Immature natural killer cell (primary cell): ENCODE data around the gene HCN3. TPM values are rescaled to one million over a fixed set of nuclear protein-coding genes. Genes with fewer than 3 reads are reported as not detected.
"Not testable (repeated sequence)": the region's sequence is repeated elsewhere in the genome, so short reads cannot be mapped to it uniquely, and the experiment has no call there.

ENCODE experiments used
- DNase-seq, 3 donors: peaks; one replicate each; pipeline ENCODE4 v3.0.0; 2022; ENCODE audit warnings: mixed read lengths in 1 of 3
- H3K27ac Mint-ChIP-seq, 6 donors: one replicate each; pipeline ENCODE4 v1.8.0; 2020; ENCODE audit warnings: mixed read lengths in 6 of 6, mild to moderate bottlenecking in 5 of 6, inconsistent platforms in 4 of 6, moderate library complexity in 3 of 6
- H3K27me3 Mint-ChIP-seq, 3 donors: one replicate each; pipeline ENCODE4 v1.8.0; 2020 to 2021; ENCODE audit warnings: low read depth in 3 of 3, mild to moderate bottlenecking in 3 of 3, mixed read lengths in 3 of 3, moderate library complexity in 3 of 3, inconsistent platforms in 1 of 3
- H3K36me3 Mint-ChIP-seq, 3 donors: one replicate each; pipeline ENCODE4 v1.8.0; 2020; ENCODE audit warnings: mixed read lengths in 3 of 3, inconsistent platforms in 2 of 3, mild to moderate bottlenecking in 2 of 3
- H3K4me1 Mint-ChIP-seq, 2 donors: one replicate each; pipeline ENCODE4 v1.8.0; 2020; ENCODE audit warnings: inconsistent platforms in 2 of 2, mild to moderate bottlenecking in 2 of 2, mixed read lengths in 2 of 2, moderate library complexity in 1 of 2
- H3K4me3 Mint-ChIP-seq, 5 donors: one replicate each; pipeline ENCODE4 v1.8.0; 2020; ENCODE audit warnings: mild to moderate bottlenecking in 5 of 5, mixed read lengths in 5 of 5, inconsistent platforms in 3 of 5, moderate library complexity in 3 of 5
- H3K9me3 Mint-ChIP-seq, 6 donors: one replicate each; pipeline ENCODE4 v1.8.0; 2020; ENCODE audit warnings: mild to moderate bottlenecking in 6 of 6, mixed read lengths in 6 of 6, inconsistent platforms in 4 of 6, moderate library complexity in 3 of 6
- polyA plus RNA-seq, 3 donors: library from polyadenylated mRNA; unstranded; fragments of 300-500 nt; fragmentation: Illumina TruSeq; gene quantifications; one replicate each; pipeline ENCODE4 v1.2.3, GENCODE V29; 2021

HCN3 gene
- polyA plus RNA-seq, 3 donors from 2014 or later, result 0.52 TPM; not detected in 2

- peaks cover 25 to 31% of the 10 kb centered on the region in 2 donors for H3K4me1 Mint-ChIP-seq
- H3K9me3 Mint-ChIP-seq, H3K36me3 Mint-ChIP-seq, DNase-seq, H3K4me3 Mint-ChIP-seq: not testable (repeated sequence)
- H3K27me3 Mint-ChIP-seq, result peaks cover 14 to 27% (median 19%) of the 10 kb centered on the region in 3 donors
- H3K27ac Mint-ChIP-seq, result peak overlapping the region in 2 of 6 donors; percentile 76 to 99
These were observed 30.5 kb upstream of the HCN3 start for GRCh38 chr1:155246796-155247195.

- no peak overlapping the region for H3K4me3 Mint-ChIP-seq
- peaks cover 0 to 6% (median 2%) of the 10 kb centered on the region in 6 donors for H3K9me3 Mint-ChIP-seq
- no peak overlapping the region for H3K27ac Mint-ChIP-seq
- H3K27me3 Mint-ChIP-seq, result peaks cover 14 to 27% (median 19%) of the 10 kb centered on the region in 3 donors
- no peak for DNase-seq
- peaks cover 0 to 4% (median 4%) of the 10 kb centered on the region in 3 donors for H3K36me3 Mint-ChIP-seq
- H3K4me1 Mint-ChIP-seq, result peaks cover 22 to 28% of the 10 kb centered on the region in 2 donors
These were observed 29.4 kb upstream of the HCN3 start for GRCh38 chr1:155247667-155248553.

- DNase-seq, result no peak
- Mint-ChIP-seq H3K4me3 (peak overlapping the region; percentile 51 to 74 (median 68)), H3K27ac (peak overlapping the region in 1 of 6 donors; percentile 9), H3K9me3 (no peaks in the 10 kb centered on the region), H3K36me3 (no peaks in the 10 kb centered on the region), H3K27me3 (peaks cover 5 to 12% (median 9%) of the 10 kb centered on the region in 3 donors), H3K4me1 (peaks cover 20 to 21% of the 10 kb centered on the region in 2 donors)
These were observed 27.0 kb upstream of the HCN3 start for GRCh38 chr1:155250246-155250632.

GRCh38 chr1:155250633-155251449, 26.4 kb upstream of the HCN3 start:
- no peaks in the 10 kb centered on the region for H3K36me3 Mint-ChIP-seq
- peak overlapping the region in 3 of 6 donors; percentile 19 to 81 (median 24) for H3K27ac Mint-ChIP-seq
- H3K9me3 Mint-ChIP-seq, result no peaks in the 10 kb centered on the region
- H3K4me3 Mint-ChIP-seq, result peak overlapping the region; percentile 26 to 74 (median 58)
- peaks cover 2 to 6% (median 6%) of the 10 kb centered on the region in 3 donors for H3K27me3 Mint-ChIP-seq
- peaks cover 22 to 25% of the 10 kb centered on the region in 2 donors for H3K4me1 Mint-ChIP-seq
- DNase-seq, result peak; percentile 92 to 94 (median 93)

DNA sequence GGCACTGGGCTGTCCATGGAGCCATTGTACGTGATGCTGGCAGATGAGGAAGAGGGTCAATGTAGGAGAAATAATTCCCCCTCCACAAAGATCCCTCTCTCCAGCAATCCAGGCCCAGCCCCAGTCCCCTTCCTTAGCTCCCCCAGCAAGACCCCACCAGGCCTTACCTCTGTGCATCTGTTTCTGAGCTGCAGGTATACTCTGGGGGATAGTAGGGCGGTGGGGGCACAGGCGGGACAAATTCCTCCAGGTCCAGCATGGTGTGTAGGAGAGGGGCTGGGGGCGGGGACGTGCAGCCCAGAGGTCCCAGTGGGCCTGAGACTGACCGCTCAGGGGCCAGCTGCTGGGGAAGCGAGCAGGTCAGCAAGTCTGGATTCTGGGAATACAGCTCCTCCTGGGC, 25.7 kb upstream of the HCN3 start:
- DNase-seq, result no peak
- Mint-ChIP-seq H3K27ac (no peak overlapping the region), H3K9me3 (no peaks in the 10 kb centered on the region), H3K4me3 (no peak overlapping the region), H3K4me1 (peaks cover 26 to 30% of the 10 kb centered on the region in 2 donors), H3K36me3 (peaks cover 0 to 3% (median 0%) of the 10 kb centered on the region in 3 donors), H3K27me3 (peaks cover 1 to 2% (median 2%) of the 10 kb centered on the region in 3 donors)

GRCh38 chr1:155253208-155253607, 24.1 kb upstream of the HCN3 start:
- DNase-seq, result no peak
- peak overlapping the region; percentile 29 to 78 (median 57) for H3K4me3 Mint-ChIP-seq
- peak overlapping the region in 1 of 6 donors; percentile 23 for H3K27ac Mint-ChIP-seq
- peaks cover 6 to 11% (median 8%) of the 10 kb centered on the region in 3 donors for H3K36me3 Mint-ChIP-seq
- no peaks in the 10 kb centered on the region for H3K9me3 Mint-ChIP-seq
- peaks cover 0 to 2% (median 0%) of the 10 kb centered on the region in 3 donors for H3K27me3 Mint-ChIP-seq
- H3K4me1 Mint-ChIP-seq, result peaks cover 30 to 33% of the 10 kb centered on the region in 2 donors

GRCh38 chr1:155253797-155254196, 23.5 kb upstream of the HCN3 start:
- peak overlapping the region in 2 of 6 donors; percentile 30 to 80 for H3K27ac Mint-ChIP-seq

DNA sequence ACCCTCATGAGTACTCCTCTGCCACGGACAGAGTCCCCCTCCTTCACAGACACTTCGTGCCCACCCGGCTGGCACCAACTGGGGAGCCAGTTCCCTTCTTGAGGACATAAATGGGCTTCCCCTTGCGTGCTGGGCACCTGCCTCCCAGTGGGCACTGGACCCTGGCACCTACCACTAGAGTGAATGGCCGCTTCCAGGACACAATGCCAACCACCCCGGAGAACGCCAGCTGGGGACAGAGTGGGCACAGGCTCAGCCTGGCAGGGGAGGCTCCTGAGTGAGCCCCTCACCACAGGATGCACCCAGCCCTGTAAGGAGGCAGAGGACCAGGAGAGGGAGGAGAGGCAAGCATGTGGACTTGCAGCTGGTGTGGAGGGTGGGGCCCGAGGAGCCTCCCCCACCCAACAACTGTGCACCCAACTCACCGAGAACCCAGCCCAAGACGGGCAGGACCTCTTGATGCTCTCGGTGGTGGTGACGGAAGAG, 23.0 kb upstream of the HCN3 start:
- DNase-seq, result no peak
- Mint-ChIP-seq H3K36me3 (peaks cover 6 to 17% (median 12%) of the 10 kb centered on the region in 3 donors), H3K9me3 (no peaks in the 10 kb centered on the region), H3K4me1 (peaks cover 30 to 33% of the 10 kb centered on the region in 2 donors), H3K27ac (peak overlapping the region in 1 of 6 donors; percentile 71), H3K4me3 (peak overlapping the region; percentile 72 to 83 (median 78)), H3K27me3 (peaks cover 0 to 2% (median 0%) of the 10 kb centered on the region in 3 donors)

More at GRCh38 chr1:155253797-155254196, 23.5 kb upstream of the HCN3 start:
- no peak for DNase-seq
- Mint-ChIP-seq H3K36me3 (peaks cover 6 to 17% (median 12%) of the 10 kb centered on the region in 3 donors), H3K27me3 (peaks cover 0 to 2% (median 0%) of the 10 kb centered on the region in 3 donors), H3K9me3 (no peaks in the 10 kb centered on the region), H3K4me3 (peak overlapping the region; percentile 57 to 83 (median 78)), H3K4me1 (peaks cover 30 to 33% of the 10 kb centered on the region in 2 donors)

- H3K27ac Mint-ChIP-seq, result no peak overlapping the region
- H3K27me3 Mint-ChIP-seq, result peaks cover 0 to 2% (median 0%) of the 10 kb centered on the region in 3 donors
- no peak for DNase-seq
- H3K4me1 Mint-ChIP-seq, result peaks cover 30 to 33% of the 10 kb centered on the region in 2 donors
- H3K9me3 Mint-ChIP-seq, result no peaks in the 10 kb centered on the region
- H3K36me3 Mint-ChIP-seq, result peaks cover 6 to 17% (median 12%) of the 10 kb centered on the region in 3 donors
- peak overlapping the region; percentile 77 to 83 (median 80) for H3K4me3 Mint-ChIP-seq
These were observed 22.5 kb upstream of the HCN3 start for GRCh38 chr1:155254714-155255242.

DNA sequence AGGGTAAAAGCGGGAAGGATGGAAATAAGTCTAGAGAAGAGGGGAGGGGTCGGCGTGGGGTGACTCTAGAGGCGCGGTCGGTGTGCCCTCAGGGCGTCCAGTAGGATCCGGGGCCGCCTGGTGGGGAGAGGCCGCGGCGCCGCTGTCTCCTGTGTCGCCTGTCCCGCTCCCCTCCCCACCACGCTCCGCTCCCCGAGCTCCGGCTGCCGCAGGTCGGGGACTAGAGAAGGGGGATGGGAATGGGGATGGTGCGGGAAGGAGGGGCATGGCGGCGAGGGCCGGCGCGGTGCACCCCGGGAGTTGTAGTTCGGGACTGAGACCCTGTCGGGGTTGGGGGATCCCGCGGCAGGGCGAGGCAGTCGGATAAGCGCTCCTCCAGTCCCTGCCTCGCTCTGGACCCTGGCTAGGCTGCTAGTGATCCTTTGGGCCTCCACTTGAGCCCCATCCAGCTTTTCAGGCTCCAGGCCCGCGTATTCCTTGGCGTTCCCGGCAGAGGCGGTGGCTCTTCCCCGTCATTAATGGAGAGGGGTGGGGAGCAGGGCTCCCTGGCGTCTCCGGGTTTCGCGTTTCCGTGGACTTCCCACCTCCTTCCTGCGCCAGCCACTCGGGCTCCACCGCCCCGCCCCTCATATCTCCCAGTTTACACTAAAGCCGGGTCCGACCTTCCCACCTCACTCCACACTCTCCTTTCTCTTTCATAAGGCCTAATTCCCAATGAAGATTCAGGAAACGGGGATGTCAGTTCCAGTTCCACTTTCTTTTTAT, 21.8 kb upstream of the HCN3 start, which contains the start of gene ENTREP3:
TSS of gene ENTREP3 (minus strand) at position 241 of the 765 bp plus-strand sequence. CDS start 606 bp downstream, outside the sequence.
- H3K9me3 Mint-ChIP-seq, result no peaks in the 10 kb centered on the region
- H3K27ac Mint-ChIP-seq, result peak within 1 kb of the TSS; percentile 9 to 75 (median 56)
- H3K4me1 Mint-ChIP-seq, result peaks cover 34% of the 10 kb centered on the region in 2 donors
- H3K4me3 Mint-ChIP-seq, result peak within 1 kb of the TSS; percentile 77 to 83 (median 80)
- peaks cover 9 to 19% (median 12%) of the 10 kb centered on the region in 3 donors for H3K36me3 Mint-ChIP-seq
- peak; percentile 56 to 62 (median 61) for DNase-seq
- peaks cover 0 to 2% (median 0%) of the 10 kb centered on the region in 3 donors for H3K27me3 Mint-ChIP-seq

GRCh38 chr1:155256058-155256852, 21.0 kb upstream of the HCN3 start:
- no peaks in the 10 kb centered on the region for H3K9me3 Mint-ChIP-seq
- peak overlapping the region; percentile 11 to 64 (median 38) for H3K27ac Mint-ChIP-seq
- peaks cover 9 to 19% (median 12%) of the 10 kb centered on the region in 3 donors for H3K36me3 Mint-ChIP-seq
- H3K4me1 Mint-ChIP-seq, result peaks cover 36% of the 10 kb centered on the region in 2 donors
- H3K27me3 Mint-ChIP-seq, result no peaks in the 10 kb centered on the region
- H3K4me3 Mint-ChIP-seq, result peak overlapping the region; percentile 69 to 81 (median 79)
- DNase-seq, result no peak
